NCI-H1436 treated with DMSO at 0.1 percent for 48 hours (cell line): ENCODE data around the gene OXTR.

Experiments
- DNase-seq: peaks from one replicate; lab custom pipeline; 2025; lab: John Stamatoyannopoulos, UW

Gene OXTR

DNA sequence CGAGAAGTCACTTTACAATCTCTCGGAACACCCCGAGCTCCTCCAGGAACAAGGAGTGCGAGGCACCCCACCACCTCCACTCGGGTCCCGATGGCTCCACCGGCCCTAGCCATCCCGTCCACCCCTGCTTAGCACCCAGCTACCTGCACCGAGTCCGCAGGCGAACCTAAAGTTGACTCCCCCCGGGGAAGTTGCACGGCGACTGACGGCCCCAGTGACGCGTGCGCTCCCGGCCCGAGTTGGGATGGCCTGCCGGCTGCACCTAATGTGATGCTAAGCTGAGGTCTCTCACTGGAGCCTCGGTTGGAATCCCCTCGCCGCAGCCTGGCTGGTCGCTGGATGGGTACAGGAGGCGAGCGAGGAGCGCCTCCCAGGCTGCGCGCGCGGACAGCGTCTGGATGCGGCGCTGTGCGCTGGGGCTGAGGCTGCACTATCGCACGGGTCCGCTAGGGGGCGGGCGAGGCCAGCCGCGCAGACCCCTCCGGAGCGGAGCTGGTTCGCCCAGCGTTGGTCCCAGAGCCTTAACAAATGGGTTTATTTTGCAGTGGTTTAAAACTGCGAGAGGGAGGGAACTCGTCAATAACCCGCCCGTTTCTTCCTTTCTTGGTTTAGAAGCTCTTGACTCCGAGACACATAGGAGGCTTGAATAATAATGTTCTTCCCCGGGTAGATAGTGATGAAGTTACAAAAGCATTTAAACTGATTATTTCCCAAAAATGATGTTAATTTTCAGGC is at the start of gene OXTR:
TSS of gene OXTR (minus strand) at position 526 of the 735 bp plus-strand sequence. CDS start 1,426 bp downstream, outside the sequence.
- no peak for DNase-seq

DNA sequence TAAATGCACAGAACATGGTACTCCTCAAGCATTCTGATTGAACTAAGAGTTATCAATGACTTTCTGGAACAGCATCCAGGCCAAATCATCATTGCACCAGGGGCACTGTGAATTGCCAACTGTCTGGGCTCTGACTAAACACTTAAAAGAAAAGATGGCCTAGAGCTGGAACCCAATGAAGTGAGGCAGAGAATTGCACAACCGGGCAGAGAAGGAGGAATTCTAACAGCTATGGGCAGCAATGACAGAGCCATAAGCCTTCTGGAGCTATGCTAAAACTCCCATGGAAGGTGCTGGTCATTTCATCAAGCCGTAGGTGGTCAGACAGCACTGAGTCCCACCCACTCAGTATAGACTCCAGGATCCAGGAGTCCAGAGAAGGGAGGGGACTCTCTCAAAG is 48.1 kb upstream of the OXTR start:
- no peak for DNase-seq

GRCh38 chr3:8816106-8816505 is 46.7 kb upstream of the OXTR start:
- DNase-seq = no peak

DNA sequence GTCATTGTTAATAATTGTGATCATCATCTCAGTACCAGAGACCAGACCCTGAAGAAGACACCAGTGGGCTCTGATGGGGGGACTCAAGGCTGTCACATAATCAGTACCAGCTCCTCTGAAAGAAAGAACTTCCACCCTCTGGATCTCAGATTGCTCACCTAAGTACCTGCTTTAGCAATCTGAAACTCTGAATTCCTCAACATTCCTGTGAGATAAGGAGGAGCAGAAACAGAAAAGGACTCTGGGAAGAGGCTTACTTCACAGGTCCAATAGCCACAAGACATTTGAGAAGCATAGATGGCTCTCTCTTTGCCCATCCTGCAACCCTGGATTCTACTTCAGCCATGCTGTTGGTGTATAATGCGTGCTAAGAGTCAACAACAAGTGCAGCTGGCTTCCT is 44.0 kb upstream of the OXTR start:
- no peak for DNase-seq

DNA sequence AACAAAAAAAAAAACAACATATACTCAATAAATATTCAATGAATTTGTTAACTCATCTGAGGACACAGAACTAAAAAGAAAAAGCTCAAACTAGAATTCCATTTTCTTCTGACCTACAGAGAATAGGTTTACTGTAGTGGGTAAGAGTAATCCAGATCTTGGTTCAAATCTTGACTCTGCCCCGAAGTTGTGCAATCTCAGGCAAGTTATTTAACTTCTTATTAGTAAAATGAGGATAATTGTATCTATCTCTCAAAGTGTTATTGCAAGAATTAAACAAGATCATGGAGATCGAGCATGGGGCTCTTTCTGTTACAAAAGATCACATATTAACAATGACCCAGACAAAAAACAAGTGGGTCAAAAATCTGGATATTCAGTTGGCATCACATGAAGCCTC is 41.1 kb upstream of the OXTR start:
- DNase-seq = no peak

DNA sequence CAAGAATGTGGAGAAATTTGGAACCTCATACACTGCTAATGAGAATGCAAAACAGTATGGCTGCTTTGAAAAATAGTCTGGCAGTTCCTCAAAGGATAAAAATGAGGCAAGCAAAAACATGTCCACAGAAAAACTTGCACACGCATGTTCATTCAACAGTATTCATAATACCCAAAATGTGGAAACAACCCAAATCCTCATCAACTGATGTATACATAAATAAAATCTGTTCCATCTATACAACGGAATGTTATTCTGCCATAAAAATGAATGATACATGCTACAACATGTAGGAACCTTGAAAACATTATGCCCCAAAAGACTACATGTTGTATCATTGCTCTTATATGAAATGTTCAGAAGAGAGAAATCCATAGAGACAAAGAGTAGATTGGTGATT is 36.4 kb upstream of the OXTR start:
- no peak for DNase-seq

DNA sequence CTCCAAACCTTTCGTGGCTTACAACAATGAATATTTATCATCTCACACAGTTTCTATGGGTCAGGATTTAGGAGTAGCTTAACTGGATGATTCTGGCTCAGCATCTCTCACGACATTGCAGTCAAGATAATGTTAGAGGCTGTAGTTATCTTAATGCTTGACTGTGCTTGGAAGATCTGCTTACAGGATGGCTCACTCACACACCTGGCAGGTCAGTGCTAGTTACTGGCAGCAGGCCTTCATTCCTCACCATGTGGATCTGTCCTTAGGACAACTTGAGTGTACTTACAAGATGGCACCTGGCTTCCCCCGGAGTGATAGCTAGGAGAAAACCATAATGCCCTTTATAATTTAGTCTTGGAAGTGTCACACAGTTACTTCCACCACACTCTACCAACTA is 32.8 kb upstream of the OXTR start:
- DNase-seq = no peak

GRCh38 chr3:8800016-8800415 is 30.6 kb upstream of the OXTR start:
- DNase-seq = no peak

GRCh38 chr3:8794247-8794646 is 24.8 kb upstream of the OXTR start:
- no peak for DNase-seq

DNA sequence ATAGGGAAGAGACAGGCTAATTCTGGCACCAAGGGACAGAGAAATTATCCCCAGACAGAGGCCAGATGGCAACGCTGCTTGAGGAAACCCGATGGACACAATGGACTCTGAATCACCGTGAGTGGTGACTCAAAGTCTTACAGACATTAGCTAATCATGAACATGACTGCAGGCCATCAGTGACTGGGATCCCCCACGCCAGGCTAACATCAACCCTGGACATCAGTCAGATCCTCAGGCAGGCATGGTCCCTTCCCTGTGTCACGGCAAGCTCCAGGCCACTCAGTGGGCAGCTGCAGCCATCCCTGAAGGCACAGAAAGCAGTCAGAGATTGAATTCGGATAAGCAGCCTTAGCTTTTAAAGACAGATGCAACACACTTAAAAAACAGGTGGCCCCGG is 23.8 kb upstream of the OXTR start:
- no peak for DNase-seq

DNA sequence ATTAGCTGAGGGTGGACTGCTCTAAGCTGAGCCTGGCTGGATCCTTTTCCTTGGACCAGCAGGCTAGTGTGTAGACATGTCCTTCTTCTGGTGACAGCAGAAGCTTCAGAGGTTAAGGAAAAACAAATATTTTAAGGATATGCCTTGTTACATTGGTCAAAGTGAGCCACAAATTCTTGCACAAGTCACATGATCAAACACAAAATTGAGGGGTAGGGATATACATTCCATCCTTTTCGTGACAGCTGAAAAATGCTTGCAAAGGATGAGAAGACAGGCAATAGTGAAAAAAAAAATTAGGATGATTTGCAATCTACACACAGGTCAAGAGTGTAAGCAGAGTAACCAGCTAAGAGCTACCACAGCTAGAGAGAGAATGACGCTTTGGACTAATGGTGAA is 21.1 kb upstream of the OXTR start:
- no peak for DNase-seq

GRCh38 chr3:8784676-8785435 is 15.4 kb upstream of the OXTR start:
- DNase-seq = no peak

DNA sequence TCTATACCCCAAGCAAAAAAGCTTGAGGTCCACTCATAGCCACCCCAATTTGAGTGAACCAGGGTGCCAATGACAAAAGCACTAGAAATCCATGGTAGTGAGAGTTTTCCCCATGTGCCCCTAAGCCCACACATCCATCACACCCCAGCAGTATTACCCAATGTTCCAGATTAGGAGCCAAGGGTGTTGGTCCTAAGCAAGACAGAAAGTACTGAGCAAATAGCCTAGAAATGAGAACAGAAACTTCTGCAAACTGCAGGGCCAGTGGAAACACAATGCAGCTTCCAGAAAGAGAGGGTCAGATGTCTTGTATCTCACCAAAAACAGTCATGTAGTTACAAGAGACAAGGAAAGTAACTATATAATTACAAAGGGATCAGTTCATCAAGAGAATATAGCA is 10.9 kb upstream of the OXTR start:
- DNase-seq = no peak

- no peak for DNase-seq
Observed at GRCh38 chr3:8778475-8778874, 9.1 kb upstream of the OXTR start.

DNA sequence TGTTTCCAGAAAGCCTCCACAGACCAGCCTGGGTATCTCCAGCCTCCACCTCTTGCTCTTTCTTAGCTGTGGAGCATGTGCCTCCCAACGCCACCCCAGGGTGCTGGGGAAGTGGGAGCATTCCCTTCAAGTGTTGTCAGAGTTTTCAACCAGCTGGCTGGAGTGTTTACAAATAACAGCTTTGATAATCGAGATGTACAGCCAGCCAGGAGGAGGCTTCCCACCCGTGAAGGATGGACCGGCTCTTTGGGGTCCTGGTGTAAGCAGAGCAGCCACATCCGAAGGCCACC is 8.5 kb upstream of the OXTR start:
- DNase-seq = no peak

GRCh38 chr3:8777201-8777977 is 8.0 kb upstream of the OXTR start:
- no peak for DNase-seq

GRCh38 chr3:8776406-8776805 is 7.0 kb upstream of the OXTR start:
- DNase-seq = no peak

DNA sequence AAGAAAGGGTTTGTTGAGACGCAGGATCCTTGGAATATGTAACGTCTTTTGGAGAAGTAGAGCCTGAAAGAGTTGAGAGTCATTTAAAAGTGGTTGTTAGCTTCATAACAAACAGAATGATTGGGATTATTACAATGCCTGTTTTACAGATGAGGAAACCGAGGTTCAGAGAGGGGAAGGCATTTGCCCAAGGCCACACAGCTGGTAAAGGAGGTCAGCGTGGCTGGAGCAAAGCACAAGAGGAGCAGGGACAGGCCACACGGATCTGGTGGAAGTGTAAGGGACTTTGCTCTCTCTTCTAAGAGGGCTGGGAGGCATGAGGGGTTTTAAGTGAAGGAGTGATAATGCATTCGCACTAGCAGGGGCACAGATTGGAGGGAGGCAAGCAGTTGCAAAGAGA is 6.2 kb upstream of the OXTR start:
- DNase-seq = no peak

- DNase-seq = no peak
Observed at GRCh38 chr3:8775181-8775580, 5.8 kb upstream of the OXTR start.

GRCh38 chr3:8773941-8774542 is 4.6 kb upstream of the OXTR start:
- DNase-seq = no peak

DNA sequence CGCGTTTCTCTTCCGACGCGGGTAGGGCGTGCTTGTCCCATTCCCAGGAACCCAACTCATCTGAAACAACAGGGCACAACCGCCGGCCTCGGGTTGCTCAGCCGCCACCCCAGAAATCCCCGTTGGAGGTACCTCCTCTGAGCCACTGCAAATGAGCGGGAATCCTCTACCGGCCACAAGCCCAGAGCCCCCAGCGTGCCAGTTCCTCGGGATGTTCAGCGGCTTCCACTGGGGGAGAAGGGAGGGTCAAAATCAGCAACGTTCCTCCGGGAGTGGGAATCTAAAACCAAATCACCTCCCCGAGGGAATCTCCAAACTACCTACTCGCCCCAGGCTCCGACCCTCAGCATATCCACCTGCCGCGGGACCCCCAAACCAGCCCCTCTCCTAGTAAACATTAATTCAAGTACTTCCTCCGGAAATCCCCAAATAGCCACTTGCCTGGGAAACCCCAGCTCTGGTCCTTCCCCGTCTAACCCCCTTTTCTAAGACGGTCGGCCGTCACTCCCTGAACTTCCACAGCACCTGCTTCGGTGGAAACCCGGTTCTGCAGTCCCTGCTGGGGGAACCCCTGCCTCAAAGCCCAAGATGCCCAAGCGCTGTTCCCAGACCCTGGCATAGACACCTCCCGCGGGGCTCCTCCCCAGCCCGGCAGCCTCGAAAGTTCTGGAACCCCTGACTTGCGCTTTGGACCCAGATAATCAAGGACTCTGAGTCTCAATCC is 887 bp downstream of the OXTR start:
- DNase-seq = no peak
